ENCODE results near the gene P2RX7.
"Not testable (repeated sequence)": the region's sequence is repeated elsewhere in the genome, so short reads cannot be mapped to it uniquely, and the experiment has no call there.

Gene P2RX7

GRCh38 chr12:121170611-121171260 is 38.1 kb downstream of the P2RX7 start:
- DNase-seq (ENCODE audit: low read depth in 2 of 2), result no peak

GRCh38 chr12:121172145-121172544 is 39.5 kb downstream of the P2RX7 start:
- no peak for DNase-seq (ENCODE audit: low read depth in 2 of 2)

- DNase-seq (ENCODE audit: low read depth in 2 of 2), result no peak
Observed at GRCh38 chr12:121175383-121176119, 42.9 kb downstream of the P2RX7 start.

- DNase-seq (ENCODE audit: low read depth in 2 of 2), result no peak
Observed at GRCh38 chr12:121176826-121177529, 44.3 kb downstream of the P2RX7 start.

GRCh38 chr12:121181181-121181580 is 48.5 kb downstream of the P2RX7 start:
- no peak for DNase-seq (ENCODE audit: low read depth in 2 of 2)

GRCh38 chr12:121182222-121182893 is 49.7 kb downstream of the P2RX7 start:
- DNase-seq (ENCODE audit: low read depth in 2 of 2), result no peak

GRCh38 chr12:121184425-121184824 is 51.7 kb downstream of the P2RX7 start:
- no peak for DNase-seq (ENCODE audit: low read depth in 2 of 2)

- no peak for DNase-seq (ENCODE audit: low read depth in 2 of 2)
Observed at GRCh38 chr12:121184984-121185889, 52.6 kb downstream of the P2RX7 start.

- no peak for DNase-seq (ENCODE audit: low read depth in 2 of 2)
Observed at GRCh38 chr12:121186826-121187225, 54.1 kb downstream of the P2RX7 start.

- DNase-seq (ENCODE audit: low read depth in 2 of 2), result no peak
Observed at GRCh38 chr12:121187501-121187900, 54.8 kb downstream of the P2RX7 start.

- no peak for DNase-seq (ENCODE audit: low read depth in 2 of 2)
Observed at GRCh38 chr12:121188227-121188626, 55.6 kb downstream of the P2RX7 start.

GRCh38 chr12:121189131-121189530 is 56.5 kb downstream of the P2RX7 start:
- DNase-seq (ENCODE audit: low read depth in 2 of 2), result no peak

GRCh38 chr12:121189619-121190155 is 57.0 kb downstream of the P2RX7 start:
- DNase-seq (ENCODE audit: low read depth in 2 of 2), result no peak

GRCh38 chr12:121190523-121191031 is 57.9 kb downstream of the P2RX7 start:
- no peak for DNase-seq (ENCODE audit: low read depth in 2 of 2)

GRCh38 chr12:121191151-121191550 is 58.5 kb downstream of the P2RX7 start:
- DNase-seq (ENCODE audit: low read depth in 2 of 2), result no peak

GRCh38 chr12:121196902-121197301 is 64.2 kb downstream of the P2RX7 start:
- DNase-seq (ENCODE audit: low read depth in 2 of 2), result no peak

GRCh38 chr12:121198949-121199348 is 66.3 kb downstream of the P2RX7 start:
- DNase-seq (ENCODE audit: low read depth in 2 of 2), result no peak

GRCh38 chr12:121201140-121201539 is 68.5 kb downstream of the P2RX7 start:
- DNase-seq (ENCODE audit: low read depth in 2 of 2), result not testable (repeated sequence)

- DNase-seq (ENCODE audit: low read depth in 2 of 2), result no peak
Observed at GRCh38 chr12:121202407-121203355, 70.0 kb downstream of the P2RX7 start.

- DNase-seq (ENCODE audit: low read depth in 2 of 2), result no peak
Observed at GRCh38 chr12:121203482-121203881, 70.8 kb downstream of the P2RX7 start.

All from stimulated activated CD4-positive, alpha-beta T cell treated with anti-CD3 and anti-CD28 coated beads, Interleukin-1b, Interleukin-23, amount 100 ng/mL, for 1 hour (primary cell).